GM21576 (cell line): ENCODE results near the gene XRCC6.
"Not testable (repeated sequence)": the region's sequence is repeated elsewhere in the genome, so short reads cannot be mapped to it uniquely, and the experiment has no call there.

Experiments used
- ATAC-seq: cut with Tn5 transposase; IDR thresholded peaks from one replicate; pipeline ENCODE4 v1.9.1; 2021; ENCODE audit warnings: mild to moderate bottlenecking, moderate library complexity; ENCODE audit not compliant: unreplicated experiment

XRCC6 gene

GRCh38 chr22:41598081-41598480 lies 23.0 kb upstream of the XRCC6 start:
- ATAC-seq: no peak

GRCh38 chr22:41598891-41599635 lies 22.0 kb upstream of the XRCC6 start:
- ATAC-seq: no peak

GRCh38 chr22:41600976-41601375 lies 20.1 kb upstream of the XRCC6 start:
- ATAC-seq: no peak

- no peak for ATAC-seq
Observed at GRCh38 chr22:41603873-41604332, 17.2 kb upstream of the XRCC6 start.

GRCh38 chr22:41608386-41608785 lies 12.7 kb upstream of the XRCC6 start:
- ATAC-seq: no peak

GRCh38 chr22:41612603-41613306 lies 8.3 kb upstream of the XRCC6 start:
- no peak for ATAC-seq

- ATAC-seq: no peak
Observed at GRCh38 chr22:41613456-41613855, 7.6 kb upstream of the XRCC6 start.

- peak; percentile 23 for ATAC-seq
Observed at GRCh38 chr22:41619979-41620588, 1.0 kb upstream of the XRCC6 start.

- ATAC-seq: peak; percentile 25
Observed at GRCh38 chr22:41620589-41621098, 451 bp upstream of the XRCC6 start, which contains the start of gene DESI1. DESI1 (minus strand) TSS chr22:41621043; CDS start chr22:41620839, 204 bp downstream.

GRCh38 chr22:41621911-41622179 lies 750 bp downstream of the XRCC6 start:
- ATAC-seq: no peak

GRCh38 chr22:41625577-41625976 lies 4.5 kb downstream of the XRCC6 start:
- ATAC-seq: no peak

GRCh38 chr22:41631115-41631514 lies 10.0 kb downstream of the XRCC6 start:
- not testable (repeated sequence) for ATAC-seq

GRCh38 chr22:41631615-41632014 lies 10.5 kb downstream of the XRCC6 start:
- not testable (repeated sequence) for ATAC-seq

- ATAC-seq: not testable (repeated sequence)
Observed at GRCh38 chr22:41634610-41635009, 13.5 kb downstream of the XRCC6 start.

GRCh38 chr22:41636467-41636866 lies 15.4 kb downstream of the XRCC6 start:
- no peak for ATAC-seq

- ATAC-seq: not testable (repeated sequence)
Observed at GRCh38 chr22:41637623-41638022, 16.5 kb downstream of the XRCC6 start.

- no peak for ATAC-seq
Observed at GRCh38 chr22:41638124-41638523, 17.0 kb downstream of the XRCC6 start.

GRCh38 chr22:41638748-41639147 lies 17.7 kb downstream of the XRCC6 start:
- no peak for ATAC-seq

GRCh38 chr22:41641854-41642253 lies 20.8 kb downstream of the XRCC6 start:
- ATAC-seq: no peak

- no peak for ATAC-seq
Observed at GRCh38 chr22:41642331-41643110, 21.4 kb downstream of the XRCC6 start.

GRCh38 chr22:41647771-41648170 lies 26.7 kb downstream of the XRCC6 start:
- no peak for ATAC-seq
